HepG2 (cell line): ENCODE results near the gene RSPH1. TPM values are rescaled to one million over a fixed set of nuclear protein-coding genes. Genes with fewer than 3 reads are reported as not detected.

Source experiments
- ATAC-seq: fragments of 200-7000 bp; cut with Tn5 transposase; 3 replicates; pipeline ENCODE4 v1.9.1; 2020; ENCODE audit warnings: mild to moderate bottlenecking, moderate library complexity
- BruUV-seq: library from RNA; stranded (reverse); fragments of 400-500 nt; replicated peaks from 2 replicates; lab custom pipeline; 2021; lab: Mats Ljungman, UMichigan
- CTCF ChIA-PET: fragments of 300-600 bp; formaldehyde crosslinking; extraction: SDS; loops from one replicate; lab custom pipeline; 2021; ENCODE audit warnings: low total read pairs, inconsistent platforms, low intra/inter-chr PET ratio; lab: Yijun Ruan, JAX
- POLR2A ChIA-PET: fragments of 350-600 bp; sonication (Branson Sonifier 250); formaldehyde crosslinking; loops from one replicate; lab custom pipeline; 2020; ENCODE audit warnings: antibody characterized with exemption, inconsistent platforms; lab: Yijun Ruan, JAX
- DNase-seq: peaks from one replicate; pipeline ENCODE4 v3.0.0-alpha.2; 2015; ENCODE audit warnings: low spot score
- FAIRE-seq: peaks from 3 replicates; lab custom pipeline; 2011; peaks lifted over from hg19 to GRCh38; lab: Jason Lieb, UNC
- H2AFZ ChIP-seq: one replicate; pipeline ENCODE4 v1.6.1; 2011; ENCODE audit warnings: low read length, inconsistent platforms
- H3K27ac ChIP-seq: fragments of 300-600 bp; 3 replicates; pipeline ENCODE4 v1.8.0; 2011; ENCODE audit warnings: mixed run types, mild to moderate bottlenecking, mixed read lengths, low read length, inconsistent platforms; ENCODE audit not compliant: insufficient read depth; ENCODE audit errors: extremely low read length
- H3K27me3 ChIP-seq, 2 experiments: fragments of 200-600 bp in 1 of 2; 2 replicates in 1 of 2; 3 replicates in 1 of 2; pipeline versions ENCODE4 v1.6.0 to v1.8.0; 2011; ENCODE audit warnings: low read length in 2 of 2, mild to moderate bottlenecking in 2 of 2, moderate library complexity in 2 of 2, inconsistent platforms in 1 of 2; ENCODE audit not compliant: insufficient read depth in 2 of 2, control insufficient read depth in 1 of 2
- H3K36me3 ChIP-seq, 2 experiments: fragments of 200-600 bp in 1 of 2; replicated peaks in 1 of 2; 2 replicates in 1 of 2; 3 replicates in 1 of 2; pipeline versions ENCODE4 v1.5.1 to v1.8.0; 2011; ENCODE audit warnings: low read length in 2 of 2, inconsistent platforms in 1 of 2; ENCODE audit not compliant: insufficient read depth in 2 of 2, control insufficient read depth in 1 of 2
- H3K4me1 ChIP-seq: 2 replicates; pipeline ENCODE4 v1.5.1; 2012; ENCODE audit warnings: low read length, inconsistent platforms; ENCODE audit not compliant: insufficient read depth
- H3K4me2 ChIP-seq: 2 replicates; pipeline ENCODE4 v1.6.0; 2011; ENCODE audit warnings: low read depth, low read length, inconsistent platforms
- H3K4me3 ChIP-seq, 3 experiments: fragments of 200-600 bp in 1 of 3; sonication (generic), shearing (Covaris generic) in 1 of 3; replicated peaks in 1 of 3; 2 replicates each; pipeline ENCODE4 v1.5.1; 2011 to 2016; ENCODE audit warnings: low read length in 3 of 3, inconsistent platforms in 2 of 3, low read depth in 2 of 3, mild to moderate bottlenecking in 2 of 3, control low read depth in 1 of 3, mixed read lengths in 1 of 3; ENCODE audit not compliant: insufficient read depth in 1 of 3
- H3K79me2 ChIP-seq: one replicate; pipeline ENCODE4 v1.6.1; 2011; ENCODE audit warnings: low read length, inconsistent platforms; ENCODE audit not compliant: insufficient read depth
- H3K9ac ChIP-seq: 2 replicates; pipeline ENCODE4 v1.6.0; 2011; ENCODE audit warnings: mild to moderate bottlenecking, low read depth, low read length, inconsistent platforms; ENCODE audit not compliant: insufficient read depth
- H3K9me3 ChIP-seq: 2 replicates; pipeline ENCODE4 v1.5.1; 2012; ENCODE audit warnings: mild to moderate bottlenecking, low read length
- H4K20me1 ChIP-seq: 2 replicates; pipeline ENCODE4 v1.6.0; 2011; ENCODE audit warnings: inconsistent platforms, mild to moderate bottlenecking, low read length, moderate library complexity; ENCODE audit not compliant: insufficient read depth
- GRHL1 ChIP-seq: sonication (generic); formaldehyde crosslinking; conservative IDR thresholded peaks from 2 replicates; pipeline ENCODE4 v1.8.0; 2022; ENCODE audit warnings: missing genetic modification reagents
- SRSF4 ChIP-seq: fragments of 200-400 bp; formaldehyde crosslinking; IDR thresholded peaks from one replicate; pipeline ENCODE4 v1.6.1; 2018; ENCODE audit warnings: mild to moderate bottlenecking, low read depth, low read length, moderate library complexity; ENCODE audit not compliant: poor library complexity, severe bottlenecking
- ZFP37 ChIP-seq: sonication (generic); formaldehyde crosslinking; IDR thresholded peaks from 2 replicates; pipeline ENCODE4 v1.4.0; 2020; ENCODE audit warnings: missing genetic modification reagents, borderline replicate concordance
- ZNF20 ChIP-seq: sonication (generic); formaldehyde crosslinking; IDR thresholded peaks from 2 replicates; pipeline ENCODE4 v1.4.0; 2020; ENCODE audit warnings: mild to moderate bottlenecking, moderate library complexity, missing genetic modification reagents
- ZNF672 ChIP-seq: sonication (generic); formaldehyde crosslinking; IDR thresholded peaks from 2 replicates; pipeline ENCODE4 v1.8.1; 2022; ENCODE audit warnings: missing genetic modification reagents
- ZNF841 ChIP-seq: sonication (generic); formaldehyde crosslinking; IDR thresholded peaks from 2 replicates; pipeline ENCODE4 v1.8.1; 2023; ENCODE audit warnings: missing genetic modification reagents, borderline replicate concordance
- whole genome bisulfite sequencing: methylation state at CpG from one replicate; pipeline ENCODE4 v1.1.6; 2017; ENCODE audit warnings: low lambda C conversion rate; 5-methylcytosine and 5-hydroxymethylcytosine counted together
- in situ Hi-C: cut with HindIII; loops from 2 replicates; pipeline ENCODE4 v1.10.0; 2017; ENCODE audit warnings: low pct_unique_long_range_greater_than_20kb; ENCODE audit not compliant: extremely low pct_ligation_motif_present
- intact Hi-C: fragments of 100-400 bp; cut with micrococcal nuclease; formaldehyde crosslinking; loops from one replicate; pipeline ENCODE4 v1.10.0; 2022; ENCODE audit not compliant: unreplicated experiment
- polyA plus RNA-seq, 8 experiments: library from polyadenylated mRNA; depleted of rRNA in 3 of 8; stranded (reverse) in 7 of 8; unstranded in 1 of 8; fragments of >200 nt; fragmentation: Illumina TruSeq in 4 of 8; extraction: Trizol in 4 of 8; gene quantifications; 2 replicates each; pipeline versions ENCODE4 v1.2.1 to v1.2.3, GENCODE V29; 2011 to 2016; ENCODE audit warnings: low read depth in 4 of 8, missing spikeins in 1 of 8, mixed read lengths in 1 of 8; ENCODE audit not compliant: insufficient read depth in 1 of 8
- total RNA-seq, 5 experiments: library from RNA; depleted of rRNA; stranded (reverse); fragments of >200 nt; fragmentation: Illumina TruSeq; extraction: Trizol; gene quantifications; 2 replicates each; pipeline ENCODE4 v1.2.3, GENCODE V29; 2016; ENCODE audit warnings: low read depth in 1 of 5
- TF ChIP-seq, protein P1 (sequence below): fragments of 450-650 bp; IDR thresholded peaks from 2 replicates; pipeline ENCODE4 v1.6.1; 2016
- TF ChIP-seq, protein P2 (sequence below): sonication (generic); formaldehyde crosslinking; IDR thresholded peaks from 2 replicates; pipeline ENCODE4 v1.4.0; 2020; ENCODE audit warnings: missing genetic modification reagents

RSPH1 gene
- total and polyA plus RNA-seq, 2 of the 13 experiments (the other 11 are each of a cell fraction or from before 2014, with no cell fraction given), result not detected

DNA sequence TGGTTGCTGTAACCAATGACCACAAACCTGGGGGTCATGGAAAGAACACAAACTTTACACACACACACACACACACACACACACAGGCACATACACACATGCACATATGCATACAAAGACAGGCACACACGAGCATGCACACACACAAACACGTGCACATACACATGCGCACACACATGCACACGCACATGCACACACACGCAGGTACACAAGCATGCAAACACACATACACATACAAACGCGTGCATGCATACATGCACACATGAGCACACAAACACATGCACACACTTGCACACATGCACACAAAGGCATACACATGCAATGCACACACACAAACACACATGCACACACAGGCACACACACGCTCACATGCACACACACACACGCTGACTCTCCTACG, 48.3 kb downstream of the RSPH1 start:
- no peak for ATAC-seq
- in situ Hi-C loops (loop anchor here (5.0 to 10.0 kb wide), 3 partner anchors 65 to 293 kb away; no protein-coding TSS in a partner anchor), intact Hi-C loops (no loop called here)
- Histone ChIP-seq H3K4me2 (no peak overlapping the region), H3K27ac (no peak overlapping the region), H3K36me3 (no peaks in the 10 kb centered on the region), H3K79me2 (no peaks in the 10 kb centered on the region), H2AFZ (no peak overlapping the region), H3K27me3 (peaks cover 0 to 4% of the 10 kb centered on the region in 2 experiments; a peak in 1 of 5 replicates), H3K9ac (no peak overlapping the region), H3K9me3 (no peaks in the 10 kb centered on the region), H4K20me1 (no peaks in the 10 kb centered on the region), H3K4me1 (peaks cover 4% of the 10 kb centered on the region; the same call in 1 of the 2 replicates), H3K4me3 (no peak overlapping the region)
- CTCF ChIA-PET, result interaction anchor here (0.8 kb wide), 1 partner anchor 138 kb away, joined by 3 read pairs; no protein-coding TSS in a partner anchor
- no peak for FAIRE-seq
- no TSS peak for BruUV-seq
- 55% methylated on average over 10 of the region's 10 CpGs for WGBS
- POLR2A ChIA-PET, result no interaction called here
- no peak for TF ChIP-seq ZNF20
- no peak for TF ChIP-seq GRHL1 (CRISPR knock-in tag)
- no peak for TF ChIP-seq ZNF672 (CRISPR knock-in tag)
- TF ChIP-seq ZNF841, result no peak
- TF ChIP-seq, protein P1, sequence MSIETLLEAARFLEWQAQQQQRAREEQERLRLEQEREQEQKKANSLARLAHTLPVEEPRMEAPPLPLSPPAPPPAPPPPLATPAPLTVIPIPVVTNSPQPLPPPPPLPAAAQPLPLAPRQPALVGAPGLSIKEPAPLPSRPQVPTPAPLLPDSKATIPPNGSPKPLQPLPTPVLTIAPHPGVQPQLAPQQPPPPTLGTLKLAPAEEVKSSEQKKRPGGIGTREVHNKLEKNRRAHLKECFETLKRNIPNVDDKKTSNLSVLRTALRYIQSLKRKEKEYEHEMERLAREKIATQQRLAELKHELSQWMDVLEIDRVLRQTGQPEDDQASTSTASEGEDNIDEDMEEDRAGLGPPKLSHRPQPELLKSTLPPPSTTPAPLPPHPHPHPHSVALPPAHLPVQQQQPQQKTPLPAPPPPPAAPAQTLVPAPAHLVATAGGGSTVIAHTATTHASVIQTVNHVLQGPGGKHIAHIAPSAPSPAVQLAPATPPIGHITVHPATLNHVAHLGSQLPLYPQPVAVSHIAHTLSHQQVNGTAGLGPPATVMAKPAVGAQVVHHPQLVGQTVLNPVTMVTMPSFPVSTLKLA, result peak; percentile 95
- TF ChIP-seq ZFP37, result no peak
- TF ChIP-seq, protein P2, sequence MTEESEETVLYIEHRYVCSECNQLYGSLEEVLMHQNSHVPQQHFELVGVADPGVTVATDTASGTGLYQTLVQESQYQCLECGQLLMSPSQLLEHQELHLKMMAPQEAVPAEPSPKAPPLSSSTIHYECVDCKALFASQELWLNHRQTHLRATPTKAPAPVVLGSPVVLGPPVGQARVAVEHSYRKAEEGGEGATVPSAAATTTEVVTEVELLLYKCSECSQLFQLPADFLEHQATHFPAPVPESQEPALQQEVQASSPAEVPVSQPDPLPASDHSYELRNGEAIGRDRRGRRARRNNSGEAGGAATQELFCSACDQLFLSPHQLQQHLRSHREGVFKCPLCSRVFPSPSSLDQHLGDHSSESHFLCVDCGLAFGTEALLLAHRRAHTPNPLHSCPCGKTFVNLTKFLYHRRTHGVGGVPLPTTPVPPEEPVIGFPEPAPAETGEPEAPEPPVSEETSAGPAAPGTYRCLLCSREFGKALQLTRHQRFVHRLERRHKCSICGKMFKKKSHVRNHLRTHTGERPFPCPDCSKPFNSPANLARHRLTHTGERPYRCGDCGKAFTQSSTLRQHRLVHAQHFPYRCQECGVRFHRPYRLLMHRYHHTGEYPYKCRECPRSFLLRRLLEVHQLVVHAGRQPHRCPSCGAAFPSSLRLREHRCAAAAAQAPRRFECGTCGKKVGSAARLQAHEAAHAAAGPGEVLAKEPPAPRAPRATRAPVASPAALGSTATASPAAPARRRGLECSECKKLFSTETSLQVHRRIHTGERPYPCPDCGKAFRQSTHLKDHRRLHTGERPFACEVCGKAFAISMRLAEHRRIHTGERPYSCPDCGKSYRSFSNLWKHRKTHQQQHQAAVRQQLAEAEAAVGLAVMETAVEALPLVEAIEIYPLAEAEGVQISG (CRISPR knock-in tag), result no peak
- TF ChIP-seq SRSF4, result no peak
- DNase-seq, result no peak
